DMS79 (cell line): Measurements from ENCODE around the gene MARS1.

Experiments
- DNase-seq: peaks from one replicate; lab custom pipeline; 2025; lab: John Stamatoyannopoulos, UW

Gene MARS1

GRCh38 chr12:57473392-57473791 is 14.5 kb upstream of the MARS1 start:
- DNase-seq = no peak

DNA sequence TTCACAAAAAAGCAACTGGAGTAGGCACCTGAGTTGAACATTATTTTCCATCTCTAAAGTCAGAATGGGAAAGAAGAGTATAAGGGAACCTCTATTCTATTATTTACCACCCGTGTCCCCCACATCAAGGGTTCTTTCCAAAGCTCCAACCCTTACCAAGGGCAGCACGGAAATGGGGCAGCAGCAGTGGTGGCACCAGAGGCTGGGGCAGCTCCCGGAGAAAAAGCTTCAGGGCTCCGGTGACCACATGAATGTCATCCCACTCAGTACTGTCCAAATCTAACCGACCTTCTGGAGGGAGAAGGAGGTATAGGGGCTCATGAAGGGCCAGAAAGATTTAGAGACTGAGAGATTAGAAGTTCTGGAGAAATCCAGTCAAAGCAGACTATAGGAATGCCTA is 14.0 kb upstream of the MARS1 start:
- no peak for DNase-seq

DNA sequence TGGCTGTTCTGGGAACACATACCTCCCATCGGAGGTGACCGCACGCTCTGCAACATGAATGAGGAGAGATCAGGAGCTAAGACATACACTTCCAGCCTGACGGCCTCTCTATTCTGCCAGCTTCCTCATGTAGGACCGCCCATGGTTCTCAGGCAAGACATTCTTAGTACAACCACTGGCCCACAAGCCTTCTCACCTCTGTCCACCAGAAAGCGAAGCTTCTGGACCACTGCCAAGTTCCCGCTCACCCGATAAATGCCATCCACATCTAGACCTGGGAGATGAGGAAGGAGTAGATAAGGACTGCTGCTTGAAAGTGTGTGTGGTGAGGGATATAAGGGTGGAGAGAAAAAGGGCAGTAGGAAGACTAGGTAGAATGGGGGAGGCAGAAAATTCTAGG is 13.4 kb upstream of the MARS1 start:
- no peak for DNase-seq

GRCh38 chr12:57474862-57475261 is 13.0 kb upstream of the MARS1 start:
- DNase-seq = no peak

DNA sequence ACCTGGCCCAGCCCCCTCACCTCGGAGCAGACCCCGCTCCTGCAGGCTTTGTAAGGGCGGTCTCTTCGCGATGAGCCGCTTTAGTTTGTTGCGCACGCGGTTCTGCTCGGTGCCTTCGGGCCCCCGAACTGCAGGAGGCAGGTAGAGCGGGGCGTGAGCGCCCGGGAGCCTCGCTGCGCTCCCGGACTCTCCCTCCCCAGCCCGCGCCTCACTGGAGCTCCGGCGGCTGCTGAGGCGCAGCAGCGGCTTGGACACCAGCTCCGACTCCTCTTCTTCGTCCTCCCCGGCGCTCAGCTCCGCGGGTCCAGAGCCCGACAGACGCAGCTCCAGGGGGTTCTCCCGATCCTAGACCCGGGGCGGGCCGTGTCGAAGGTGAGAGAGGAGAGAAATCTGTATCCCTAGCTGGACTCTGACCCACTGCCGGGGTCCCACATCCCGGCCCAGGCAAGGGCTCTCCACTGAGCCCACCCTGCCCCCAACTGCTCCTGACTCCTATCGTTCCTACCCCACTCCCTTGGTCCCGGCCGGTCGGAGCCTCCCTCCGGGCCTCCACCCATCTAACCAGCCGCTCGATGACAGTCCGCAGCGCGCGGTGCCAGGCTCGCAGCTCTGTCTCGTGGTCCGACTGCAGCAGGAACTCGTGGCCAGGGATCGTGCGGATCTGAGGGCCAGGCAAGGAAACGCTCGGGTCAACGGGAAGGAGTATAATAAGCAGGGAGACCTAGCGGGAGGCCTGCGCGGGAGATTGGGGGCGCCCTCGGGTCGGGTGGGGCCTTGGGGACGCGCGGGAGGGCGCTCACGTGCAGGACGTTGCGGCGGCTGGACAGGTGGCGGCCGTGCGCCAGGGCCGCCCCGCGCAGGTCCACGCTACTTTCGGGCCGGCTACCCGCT is 12.4 kb upstream of the MARS1 start:
- no peak for DNase-seq

GRCh38 chr12:57476162-57476992 is 11.5 kb upstream of the MARS1 start:
- DNase-seq = no peak

DNA sequence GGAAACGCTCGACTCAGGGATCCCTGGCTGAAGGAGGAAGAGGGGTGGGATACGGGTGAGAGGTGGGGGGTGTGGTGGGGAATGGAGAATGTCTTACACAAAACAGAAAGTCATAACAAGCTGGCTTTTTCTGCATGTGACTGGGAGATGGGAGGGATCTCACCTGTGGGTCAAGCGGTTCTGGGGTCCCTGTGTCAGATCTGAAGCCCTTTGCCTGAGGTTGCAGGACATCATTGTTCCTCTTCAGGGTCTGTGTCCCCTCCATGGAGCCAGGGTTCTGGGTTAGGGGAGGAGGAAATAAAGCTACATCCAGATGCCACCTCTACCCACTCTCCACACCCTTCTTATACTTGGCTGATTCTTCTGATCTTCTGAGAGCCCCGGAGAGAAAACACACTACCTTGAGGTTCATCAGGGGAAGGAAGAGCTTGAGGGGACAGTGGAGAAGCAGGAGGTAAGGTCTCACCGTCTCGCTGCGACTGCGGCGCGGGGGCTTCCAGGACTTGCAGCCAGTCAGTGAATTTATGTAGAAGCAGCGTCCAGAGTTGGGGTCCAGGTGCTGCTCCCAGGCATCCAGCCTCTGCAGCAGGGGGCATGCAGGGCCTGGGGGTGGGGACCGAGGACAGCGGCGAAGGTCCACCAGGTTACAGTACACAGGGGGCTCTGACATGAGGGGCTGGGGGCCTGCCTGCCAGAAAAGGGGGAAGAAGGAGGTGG is 10.7 kb upstream of the MARS1 start:
- no peak for DNase-seq

- no peak for DNase-seq
These were observed 9.9 kb upstream of the MARS1 start for GRCh38 chr12:57477710-57478681.

DNA sequence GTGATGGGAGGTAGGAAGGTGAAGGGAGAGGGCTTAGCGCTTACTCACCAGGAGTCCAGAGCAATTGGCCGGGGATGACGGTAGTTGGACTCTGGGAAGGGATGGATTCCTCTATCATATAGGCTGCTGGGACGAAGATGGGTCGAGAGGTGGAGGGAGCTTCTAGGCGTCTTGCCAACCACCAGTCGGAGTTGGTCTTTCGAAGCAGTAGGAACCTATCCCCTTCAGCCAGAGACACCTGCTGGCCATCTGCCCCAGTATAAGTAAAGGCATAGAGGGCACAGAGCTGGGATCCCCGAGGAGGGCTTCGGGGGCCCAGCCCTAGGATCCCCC is 8.9 kb upstream of the MARS1 start:
- DNase-seq = no peak

- DNase-seq = no peak
These were observed 8.3 kb upstream of the MARS1 start, which contains the start of gene ARHGAP9 for GRCh38 chr12:57479376-57480115. ARHGAP9 (minus strand) TSS chr12:57479866; CDS start chr12:57479406, 460 bp downstream.

DNA sequence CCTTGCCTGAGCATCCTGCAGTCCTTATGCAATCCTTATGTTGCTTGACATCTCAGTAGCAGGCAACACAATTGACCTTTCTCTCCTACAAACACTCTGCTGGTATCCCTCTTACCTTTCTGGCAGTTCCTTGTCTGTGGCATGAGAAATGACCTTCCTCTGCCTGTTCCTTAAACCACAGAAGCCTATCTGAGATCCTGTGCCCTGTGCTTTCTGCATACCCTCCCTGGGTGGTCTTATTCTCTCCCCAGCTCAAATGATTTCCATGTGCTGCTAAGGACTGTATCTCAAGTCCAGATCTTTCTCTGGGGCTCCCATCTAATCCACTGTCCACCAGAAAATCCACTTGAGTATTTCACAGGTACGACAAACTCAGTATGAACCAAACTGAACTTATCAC is 6.2 kb upstream of the MARS1 start:
- DNase-seq = no peak

DNA sequence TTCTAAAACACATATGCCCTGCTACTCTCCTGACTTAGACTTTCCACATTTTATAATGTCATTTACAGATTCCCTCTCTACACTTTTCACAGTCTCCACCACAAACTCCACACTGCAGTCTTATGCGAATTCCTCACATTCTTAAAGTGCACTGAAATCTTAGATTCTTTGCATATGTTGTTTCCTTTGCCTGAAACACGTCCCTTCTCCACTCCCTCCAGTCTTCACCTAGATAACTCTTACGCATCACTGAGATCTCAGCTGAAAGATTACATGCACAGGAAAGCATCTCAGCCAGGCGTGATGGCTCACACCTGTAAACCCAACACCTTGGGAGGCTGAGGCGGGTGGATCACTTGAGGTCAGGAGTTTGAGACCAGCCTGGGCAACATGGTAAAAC is 4.4 kb upstream of the MARS1 start:
- DNase-seq = no peak

DNA sequence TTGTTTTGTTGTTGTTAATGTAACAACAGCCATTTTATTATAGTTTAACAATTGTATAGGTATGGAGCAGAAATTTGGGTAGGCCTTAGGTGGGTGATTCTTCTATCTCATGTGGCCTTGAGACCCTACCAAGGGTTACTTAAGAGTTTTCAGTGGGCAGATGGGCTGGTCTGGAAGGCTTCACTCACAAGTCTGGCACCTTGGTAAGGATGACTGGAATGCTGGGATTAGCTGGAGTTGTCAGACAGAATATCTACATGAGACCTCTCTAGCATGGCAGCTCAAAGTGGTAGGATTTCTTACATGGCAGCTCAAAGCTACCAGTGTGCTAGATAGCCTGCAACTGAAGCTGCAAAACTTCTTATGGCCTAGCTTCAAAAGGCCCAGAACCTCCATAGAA is 2.2 kb upstream of the MARS1 start:
- no peak for DNase-seq

GRCh38 chr12:57487055-57487596 is 742 bp upstream of the MARS1 start:
- no peak for DNase-seq

GRCh38 chr12:57488402-57489156 is 711 bp downstream of the MARS1 start:
- DNase-seq = no peak

GRCh38 chr12:57489157-57489641 is 1.3 kb downstream of the MARS1 start:
- no peak for DNase-seq

DNA sequence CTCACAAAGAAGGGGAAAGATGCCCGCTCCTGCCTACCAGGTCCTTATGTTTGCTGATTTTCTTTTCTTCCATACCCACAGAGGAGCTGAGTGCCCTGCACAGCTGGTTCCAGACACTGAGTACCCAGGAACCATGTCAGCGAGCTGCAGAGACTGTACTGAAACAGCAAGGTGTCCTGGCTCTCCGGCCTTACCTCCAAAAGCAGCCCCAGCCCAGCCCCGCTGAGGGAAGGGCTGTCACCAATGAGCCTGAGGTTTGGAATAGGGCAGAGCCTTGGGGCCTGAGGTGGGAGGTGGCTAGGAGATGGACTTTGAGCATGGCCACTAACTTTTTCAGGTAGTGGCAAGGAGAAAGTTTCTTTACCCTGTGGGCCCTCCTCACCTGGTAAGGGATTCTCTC is 2.3 kb downstream of the MARS1 start:
- no peak for DNase-seq

GRCh38 chr12:57491393-57492280 is 3.8 kb downstream of the MARS1 start:
- DNase-seq = no peak
